Activated gamma-delta T cell (primary cell): ENCODE measurements around the gene CRYBA2.

Experiments used
- DNase-seq: peaks from one replicate; lab custom pipeline; 2025; lab: John Stamatoyannopoulos, UW

The CRYBA2 gene

GRCh38 chr2:219023045-219023605 lies 29.9 kb upstream of the CRYBA2 start:
- no peak for DNase-seq

GRCh38 chr2:219022616-219023015 lies 29.4 kb upstream of the CRYBA2 start:
- DNase-seq: no peak

GRCh38 chr2:219022041-219022440 lies 28.8 kb upstream of the CRYBA2 start:
- no peak for DNase-seq

GRCh38 chr2:219021591-219021990 lies 28.4 kb upstream of the CRYBA2 start:
- DNase-seq: no peak

- DNase-seq: no peak
These were observed 27.6 kb upstream of the CRYBA2 start for GRCh38 chr2:219020604-219021365.

- no peak for DNase-seq
These were observed 26.2 kb upstream of the CRYBA2 start for GRCh38 chr2:219019436-219019835.

GRCh38 chr2:219018726-219019125 lies 25.5 kb upstream of the CRYBA2 start:
- no peak for DNase-seq

GRCh38 chr2:219018286-219018685 lies 25.1 kb upstream of the CRYBA2 start:
- DNase-seq: no peak

- DNase-seq: no peak
These were observed 24.1 kb upstream of the CRYBA2 start for GRCh38 chr2:219017201-219017931.

- no peak for DNase-seq
These were observed 23.5 kb upstream of the CRYBA2 start for GRCh38 chr2:219016721-219017120.

GRCh38 chr2:219010873-219011272 lies 17.7 kb upstream of the CRYBA2 start:
- no peak for DNase-seq

- DNase-seq: no peak
These were observed 17.0 kb upstream of the CRYBA2 start for GRCh38 chr2:219010162-219010756.

GRCh38 chr2:219009294-219009693 lies 16.1 kb upstream of the CRYBA2 start:
- no peak for DNase-seq

GRCh38 chr2:219003979-219004378 lies 10.8 kb upstream of the CRYBA2 start:
- DNase-seq: no peak

- DNase-seq: no peak
These were observed 10.0 kb upstream of the CRYBA2 start for GRCh38 chr2:219003267-219003634.

GRCh38 chr2:219002395-219003266 lies 9.4 kb upstream of the CRYBA2 start:
- DNase-seq: no peak

GRCh38 chr2:219001577-219002394 lies 8.6 kb upstream of the CRYBA2 start:
- DNase-seq: no peak

- DNase-seq: no peak
These were observed 7.9 kb upstream of the CRYBA2 start for GRCh38 chr2:219001100-219001576.

- DNase-seq: no peak
These were observed 7.3 kb upstream of the CRYBA2 start for GRCh38 chr2:219000569-219000960.

GRCh38 chr2:218999881-219000568 lies 6.8 kb upstream of the CRYBA2 start:
- no peak for DNase-seq
